HG03571 (cell line): ENCODE data around the gene OTC.

Experiments
- ATAC-seq: cut with Tn5 transposase; IDR thresholded peaks from one replicate; pipeline ENCODE4 v1.9.1; 2021; ENCODE audit not compliant: unreplicated experiment

Gene OTC

DNA sequence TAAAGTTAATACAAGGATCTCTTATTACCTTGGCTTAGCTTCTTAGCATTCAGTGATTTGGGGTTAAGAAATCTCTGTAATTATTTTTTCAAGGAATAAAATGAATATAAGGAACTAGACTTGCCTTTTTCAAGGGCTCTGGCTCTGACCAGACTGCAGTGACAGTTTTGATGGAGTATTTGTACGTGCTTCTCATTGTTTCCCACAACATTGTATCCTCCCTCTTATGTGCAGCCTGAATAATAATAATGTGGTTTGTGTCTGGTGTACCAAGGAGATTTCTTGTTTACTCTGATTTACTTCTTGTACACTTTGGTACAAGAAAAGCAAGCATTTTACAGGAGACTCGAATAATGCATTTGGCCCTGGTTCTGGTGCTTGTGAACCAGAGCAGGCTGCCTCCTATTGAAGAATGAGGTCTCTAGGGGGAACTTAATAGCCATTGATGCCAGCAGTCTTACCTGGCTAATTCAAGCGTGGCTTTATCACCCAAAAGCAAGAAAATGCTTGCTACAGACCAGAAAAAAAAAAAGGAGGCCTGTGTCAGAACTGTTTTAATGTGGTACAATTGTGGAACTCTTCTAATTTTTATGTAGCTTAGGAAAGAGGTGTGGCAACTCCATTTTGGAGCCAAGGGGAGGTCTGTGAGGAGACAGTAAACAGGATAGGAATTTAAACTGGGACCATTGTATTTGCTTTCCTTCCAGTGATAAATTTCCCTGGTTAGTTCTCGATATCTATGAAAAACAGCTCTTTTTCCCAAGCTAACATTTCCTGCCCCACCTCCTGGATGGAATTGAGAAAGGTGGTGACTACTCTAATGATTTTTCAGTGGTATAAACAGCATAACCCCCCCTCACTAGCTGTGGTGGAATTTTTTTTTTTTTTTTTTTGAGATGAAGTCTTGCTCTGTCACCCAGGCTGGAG lies 5.6 kb downstream of the OTC start:
- no peak for ATAC-seq

GRCh38 chrX:38363046-38363445 lies 10.6 kb downstream of the OTC start:
- ATAC-seq = no peak

DNA sequence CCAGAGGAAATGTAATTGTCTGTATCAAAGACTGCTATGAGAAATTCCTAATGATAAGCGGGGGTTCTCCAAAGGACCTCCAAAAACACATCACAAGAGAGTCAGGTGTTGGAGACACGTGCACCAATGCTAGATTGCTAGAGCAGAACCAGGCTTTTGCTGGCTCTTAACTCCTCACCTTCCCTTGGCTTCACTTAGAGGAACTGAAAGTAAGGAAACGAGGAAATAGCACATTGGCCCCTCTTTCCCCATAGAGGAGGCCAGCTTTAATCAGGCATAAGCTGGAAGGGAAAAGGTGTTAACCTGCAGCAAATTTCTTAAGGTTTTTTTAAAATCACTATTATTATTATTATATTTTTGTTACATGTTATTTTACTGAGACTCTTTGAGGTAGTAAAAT lies 13.6 kb downstream of the OTC start:
- ATAC-seq = no peak

GRCh38 chrX:38368774-38369173 lies 16.4 kb downstream of the OTC start:
- no peak for ATAC-seq

- ATAC-seq = no peak
These were observed 19.2 kb downstream of the OTC start for GRCh38 chrX:38371641-38372040.

DNA sequence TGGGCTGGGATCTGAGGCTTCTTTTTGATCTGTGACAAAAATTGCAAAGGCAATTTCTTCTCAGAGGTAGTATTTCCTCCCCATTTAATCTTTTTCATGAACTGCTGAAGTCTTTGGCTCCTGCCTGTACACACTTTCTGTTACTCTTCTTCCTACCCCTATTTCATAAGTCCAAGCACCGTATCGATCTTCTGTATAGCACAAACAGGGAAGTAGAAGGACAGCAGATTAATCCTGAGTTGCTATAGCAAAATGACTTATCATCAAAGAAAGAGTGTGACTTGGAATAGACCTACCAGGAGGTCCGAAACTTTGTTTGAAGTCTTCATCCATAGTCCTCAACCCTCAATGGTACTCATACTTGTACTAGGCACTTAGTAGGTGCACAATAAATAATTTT lies 22.0 kb downstream of the OTC start:
- ATAC-seq = no peak

DNA sequence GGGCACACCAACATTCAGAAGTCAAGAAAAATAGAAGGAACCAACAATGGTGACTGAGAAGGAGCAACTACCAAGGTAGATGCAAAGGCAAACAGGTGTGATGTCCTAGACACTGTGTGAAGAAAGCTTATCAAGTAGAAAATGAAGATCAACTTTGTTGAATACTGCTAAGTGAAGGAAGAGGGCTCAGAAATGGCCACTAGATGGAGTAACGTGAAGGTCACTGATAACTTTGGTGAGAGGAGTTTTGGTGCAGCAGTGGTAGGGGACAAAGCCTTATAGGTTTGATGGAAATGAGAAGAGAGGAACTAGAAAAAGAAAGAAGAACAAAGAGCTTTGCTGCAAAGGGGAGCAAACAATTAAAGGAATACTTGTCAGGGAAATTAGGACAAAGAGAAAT lies 23.5 kb downstream of the OTC start:
- no peak for ATAC-seq

DNA sequence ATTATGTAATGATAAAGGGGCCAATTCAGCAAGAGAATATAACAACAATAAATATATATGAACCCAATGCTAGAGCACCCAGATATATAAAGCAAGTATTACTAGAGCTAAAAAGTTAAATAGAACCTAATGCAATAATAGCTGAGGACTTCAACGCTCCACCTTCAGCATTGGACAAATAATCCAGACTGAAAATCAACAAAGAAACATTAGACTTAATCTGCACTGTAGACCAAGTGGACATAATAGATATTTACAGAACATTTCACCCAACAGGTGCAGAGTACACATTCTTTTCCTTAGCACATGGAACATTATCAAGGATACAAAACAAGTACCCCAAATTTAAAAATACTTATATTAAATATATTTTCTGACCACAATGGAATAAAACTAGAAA lies 24.3 kb downstream of the OTC start:
- no peak for ATAC-seq

GRCh38 chrX:38379088-38379487 lies 26.7 kb downstream of the OTC start:
- ATAC-seq = no peak

- no peak for ATAC-seq
These were observed 30.3 kb downstream of the OTC start for GRCh38 chrX:38382663-38383062.

DNA sequence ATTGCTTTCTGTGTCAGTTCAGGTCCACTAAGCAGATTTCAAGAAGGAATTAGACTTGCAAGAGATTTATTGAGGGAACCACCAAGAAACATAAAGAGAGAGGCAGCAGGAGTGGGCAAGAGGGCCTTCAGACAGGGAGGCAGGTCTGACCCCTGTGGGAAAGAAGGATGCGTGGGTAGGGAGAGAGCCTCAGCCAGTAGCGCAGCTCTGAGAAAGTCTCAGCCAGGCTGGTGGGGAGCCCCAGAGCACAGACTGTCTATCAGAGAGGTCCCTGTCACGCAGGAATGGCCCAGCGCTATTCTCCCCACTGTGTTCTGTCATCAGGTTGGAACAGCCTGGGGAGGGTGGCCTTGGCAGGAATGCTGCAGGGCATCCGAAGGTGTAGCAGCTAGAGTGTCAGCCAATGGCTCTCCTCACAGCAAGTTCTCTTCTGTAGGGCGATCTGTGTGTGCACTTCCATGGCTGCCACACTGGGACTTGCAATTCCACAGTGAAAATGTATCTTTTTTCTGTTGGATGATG lies 48.0 kb downstream of the OTC start:
- ATAC-seq = no peak

- ATAC-seq = no peak
These were observed 49.7 kb downstream of the OTC start for GRCh38 chrX:38402118-38402517.

- no peak for ATAC-seq
These were observed 51.4 kb downstream of the OTC start for GRCh38 chrX:38403834-38404233.

- no peak for ATAC-seq
These were observed 54.7 kb downstream of the OTC start for GRCh38 chrX:38407126-38407525.

DNA sequence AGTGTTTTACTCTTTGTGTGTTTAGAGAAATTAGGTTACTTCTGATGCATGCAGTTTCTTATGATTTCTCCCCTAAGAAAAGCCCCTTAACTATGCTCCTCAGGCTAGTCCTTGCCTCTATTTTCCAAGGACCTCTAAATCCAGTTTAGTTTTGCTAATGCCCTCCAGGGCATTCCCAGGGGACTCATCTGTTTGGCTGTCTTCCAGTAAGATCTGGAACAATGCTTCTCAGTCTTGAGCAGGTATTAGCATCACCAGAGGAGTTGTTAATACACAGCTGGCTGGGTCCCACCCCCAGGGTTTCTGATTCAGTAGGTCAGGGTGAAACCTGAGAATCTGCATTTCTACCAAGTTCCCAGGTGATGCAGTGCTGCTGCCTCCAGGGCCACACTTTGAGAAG lies 56.9 kb downstream of the OTC start:
- no peak for ATAC-seq

GRCh38 chrX:38426785-38427184 lies 74.4 kb downstream of the OTC start:
- no peak for ATAC-seq

DNA sequence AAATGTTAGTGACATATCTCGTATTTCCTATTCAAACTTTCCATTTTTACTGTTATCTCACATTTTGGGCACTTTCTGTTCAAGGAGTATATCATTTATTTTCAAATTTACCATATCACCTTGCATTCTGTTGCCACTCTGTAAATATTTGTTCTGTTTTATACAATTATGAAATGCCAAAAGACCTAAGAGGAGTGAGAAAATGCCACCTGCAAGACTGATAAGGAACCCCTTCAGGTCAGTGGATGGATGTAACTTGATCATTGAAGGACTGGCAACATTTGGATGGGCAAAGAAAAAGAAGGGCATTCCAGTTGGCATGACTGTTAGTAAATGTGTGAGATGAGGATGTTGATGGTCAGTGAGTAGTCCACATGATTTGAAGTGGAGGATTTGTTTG lies 79.1 kb downstream of the OTC start:
- no peak for ATAC-seq

DNA sequence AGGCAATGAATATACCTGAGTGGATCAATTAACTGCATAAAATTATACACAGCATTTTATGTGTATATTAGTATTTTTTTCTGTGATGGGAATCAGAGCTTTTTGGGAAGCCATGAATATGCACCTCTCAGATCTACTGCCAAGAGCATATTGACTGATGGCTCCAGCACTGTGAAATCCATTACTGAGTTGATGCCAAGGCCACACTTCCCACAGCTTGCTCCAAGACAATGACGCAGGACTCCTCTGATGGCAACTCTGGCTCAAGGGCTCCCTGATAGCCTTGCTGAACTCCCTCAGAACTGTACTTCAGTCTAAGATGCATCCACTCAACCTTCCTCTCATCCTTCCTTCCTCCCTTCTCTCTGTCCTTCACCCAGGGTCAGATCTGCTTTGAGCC lies 82.7 kb downstream of the OTC start:
- no peak for ATAC-seq

- no peak for ATAC-seq
These were observed 84.7 kb downstream of the OTC start for GRCh38 chrX:38437093-38437492.

- ATAC-seq = no peak
These were observed 85.9 kb downstream of the OTC start for GRCh38 chrX:38438321-38438720.

DNA sequence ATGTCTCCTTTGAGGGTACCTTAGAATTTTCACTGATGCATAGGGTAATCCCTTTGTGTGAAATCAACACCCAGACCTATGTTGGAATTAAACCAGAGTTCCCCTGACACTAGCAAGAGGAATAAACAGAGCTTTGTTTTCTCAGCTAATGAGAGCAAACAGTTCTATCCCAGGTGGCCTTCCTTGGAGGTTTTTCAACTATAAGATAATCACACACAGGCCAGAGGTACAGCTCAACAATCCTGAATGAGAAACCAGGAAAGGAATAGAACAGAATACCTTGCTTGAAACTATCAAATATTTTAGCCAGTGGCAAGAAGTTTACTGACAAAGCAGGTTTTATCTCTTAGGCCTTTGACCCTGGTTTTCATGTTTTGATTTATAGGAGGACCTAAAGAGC lies 100.2 kb downstream of the OTC start:
- ATAC-seq = no peak

DNA sequence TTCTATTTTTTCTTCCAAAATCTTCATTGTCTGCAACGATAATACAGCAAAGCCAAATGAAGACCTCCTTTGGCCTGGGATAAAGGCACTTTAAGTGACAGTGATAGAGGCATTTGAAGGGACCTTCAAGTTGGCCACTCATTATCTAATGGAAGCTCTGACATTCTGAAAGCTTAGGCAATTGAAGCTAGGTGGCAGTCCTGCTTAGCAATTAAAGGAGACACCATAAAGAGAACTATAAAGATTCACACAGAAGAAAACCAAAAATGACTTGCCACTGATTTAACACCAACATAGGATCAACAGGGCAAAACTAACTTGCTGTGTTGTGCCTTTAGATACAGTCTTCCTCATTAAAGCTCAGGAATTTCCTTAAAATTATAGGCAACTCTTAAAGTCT lies 105.7 kb downstream of the OTC start:
- no peak for ATAC-seq

DNA sequence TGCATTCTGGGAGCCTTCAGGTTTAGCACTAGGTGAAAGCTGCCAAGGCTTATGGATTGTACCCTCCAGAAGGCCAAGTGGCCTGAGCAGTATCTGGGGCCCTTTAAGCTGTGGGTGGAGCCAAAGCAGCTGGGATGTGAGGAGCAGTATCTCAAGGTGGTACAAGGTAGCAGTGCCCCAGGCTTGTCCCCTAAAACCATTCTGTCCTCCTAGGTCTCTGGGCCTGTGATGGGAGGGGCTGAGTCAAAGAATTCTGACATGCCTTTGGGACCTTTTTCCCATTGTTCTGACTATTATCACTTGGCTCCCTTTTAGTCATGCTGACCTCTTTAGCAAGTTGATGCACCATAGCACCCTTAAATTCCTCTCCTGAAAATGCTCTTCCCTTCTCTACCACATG lies 109.9 kb downstream of the OTC start:
- ATAC-seq = no peak
